Loucy (cell line): ENCODE data around the gene SCAPER.

ENCODE experiments used
- EZH2phosphoT487 ChIP-seq: fragments of 200-600 bp; IDR thresholded peaks from 2 replicates; pipeline ENCODE4 v1.6.1; 2018; ENCODE audit warnings: antibody characterized with exemption, mild to moderate bottlenecking, moderate library complexity, borderline replicate concordance
- TF ChIP-seq, protein P1 (sequence below): fragments of 200-600 bp; sonication (generic); conservative IDR thresholded peaks from 2 replicates; pipeline ENCODE4 v1.5.1; 2014; ENCODE audit warnings: mild to moderate bottlenecking, antibody characterized with exemption, low read length

DNA sequence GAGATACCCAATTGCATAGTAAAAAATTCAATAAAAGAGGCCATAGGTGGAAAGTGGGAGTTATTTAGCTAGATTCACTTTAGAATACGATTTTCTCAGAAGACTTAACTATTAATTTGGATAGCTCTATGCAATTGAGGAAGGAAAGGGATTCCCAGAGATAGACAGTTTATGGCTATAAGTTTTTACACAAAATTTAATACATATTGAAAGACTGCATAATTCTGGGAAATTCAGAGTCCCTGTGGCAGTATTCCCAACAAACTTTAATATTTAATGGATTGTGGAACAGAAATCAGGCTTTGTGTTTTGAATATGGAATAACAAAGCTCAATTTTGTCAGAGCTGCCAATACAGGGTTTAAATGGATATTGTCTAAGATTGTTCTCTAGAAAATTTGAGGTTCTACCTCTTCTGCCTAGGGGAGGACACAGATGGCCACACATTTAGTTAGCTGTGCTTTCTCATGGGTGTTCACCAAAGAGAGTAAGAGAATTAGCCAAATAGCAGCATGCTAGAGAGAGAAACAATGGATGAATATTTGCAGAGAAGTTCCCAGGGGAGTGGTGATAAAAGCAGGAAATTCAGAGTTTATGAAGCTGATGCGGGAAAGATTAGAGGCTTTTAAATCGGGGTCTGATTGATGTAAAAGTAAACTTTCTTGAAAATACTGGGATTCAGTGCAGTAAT is 560.1 kb downstream of the SCAPER start:
- TF ChIP-seq, protein P1, sequence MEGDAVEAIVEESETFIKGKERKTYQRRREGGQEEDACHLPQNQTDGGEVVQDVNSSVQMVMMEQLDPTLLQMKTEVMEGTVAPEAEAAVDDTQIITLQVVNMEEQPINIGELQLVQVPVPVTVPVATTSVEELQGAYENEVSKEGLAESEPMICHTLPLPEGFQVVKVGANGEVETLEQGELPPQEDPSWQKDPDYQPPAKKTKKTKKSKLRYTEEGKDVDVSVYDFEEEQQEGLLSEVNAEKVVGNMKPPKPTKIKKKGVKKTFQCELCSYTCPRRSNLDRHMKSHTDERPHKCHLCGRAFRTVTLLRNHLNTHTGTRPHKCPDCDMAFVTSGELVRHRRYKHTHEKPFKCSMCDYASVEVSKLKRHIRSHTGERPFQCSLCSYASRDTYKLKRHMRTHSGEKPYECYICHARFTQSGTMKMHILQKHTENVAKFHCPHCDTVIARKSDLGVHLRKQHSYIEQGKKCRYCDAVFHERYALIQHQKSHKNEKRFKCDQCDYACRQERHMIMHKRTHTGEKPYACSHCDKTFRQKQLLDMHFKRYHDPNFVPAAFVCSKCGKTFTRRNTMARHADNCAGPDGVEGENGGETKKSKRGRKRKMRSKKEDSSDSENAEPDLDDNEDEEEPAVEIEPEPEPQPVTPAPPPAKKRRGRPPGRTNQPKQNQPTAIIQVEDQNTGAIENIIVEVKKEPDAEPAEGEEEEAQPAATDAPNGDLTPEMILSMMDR = no peak
- no peak for TF ChIP-seq EZH2phosphoT487
